Measurements from ENCODE around the gene AREL1. TPM values are rescaled to one million over a fixed set of nuclear protein-coding genes. Genes with fewer than 3 reads are reported as not detected.

The AREL1 gene
- total and polyA plus RNA-seq, 8 donors: 26.0 to 42.6 (median 28.3) TPM

- peak; percentile 55 for ATAC-seq
- peaks cover 0 to 8% of the 10 kb centered on the region in 2 donors for H3K36me3 ChIP-seq
- H3K9me3 ChIP-seq: peaks cover 0 to 7% of the 10 kb centered on the region in 2 donors
- intact Hi-C loops (cut with DNase I): no loop called here
- no peak for DNase-seq
- H3K27me3 ChIP-seq: no peaks in the 10 kb centered on the region
- H3K4me1 ChIP-seq: peaks cover 7 to 45% of the 10 kb centered on the region in 2 donors
- peak overlapping the region; percentile 44 to 73 for H3K27ac ChIP-seq
- H3K4me3 ChIP-seq: no peak overlapping the region
- TF ChIP-seq CTCF (IDR thresholded peaks at IDR 0.05): no peak
Observed at GRCh38 chr14:74698465-74698864, 14.4 kb downstream of the AREL1 start.

- intact Hi-C loops (cut with DNase I): no loop called here
- peaks cover 7 to 50% of the 10 kb centered on the region in 2 donors for H3K4me1 ChIP-seq
- ATAC-seq (no peak), DNase-seq (no peak)
- H3K27ac ChIP-seq: peak overlapping the region; percentile 44 to 73
- TF ChIP-seq CTCF (IDR thresholded peaks at IDR 0.05): no peak
- H3K36me3 ChIP-seq: peaks cover 0 to 8% of the 10 kb centered on the region in 2 donors
- H3K27me3 ChIP-seq: no peaks in the 10 kb centered on the region
- H3K4me3 ChIP-seq: no peak overlapping the region
- H3K9me3 ChIP-seq: peaks cover 0 to 7% of the 10 kb centered on the region in 2 donors
Observed at GRCh38 chr14:74697976-74698375, 14.9 kb downstream of the AREL1 start.

GRCh38 chr14:74697543-74697942 is 15.3 kb downstream of the AREL1 start:
- Histone ChIP-seq H3K27me3 (no peaks in the 10 kb centered on the region), H3K27ac (peak overlapping the region; percentile 5 to 44), H3K9me3 (peaks cover 0 to 4% of the 10 kb centered on the region in 2 donors), H3K4me1 (peaks cover 7 to 54% of the 10 kb centered on the region in 2 donors), H3K4me3 (no peak overlapping the region), H3K36me3 (peaks cover 0 to 8% of the 10 kb centered on the region in 2 donors)
- intact Hi-C loops (cut with DNase I): no loop called here
- ATAC-seq (peak; percentile 78), DNase-seq (peak in 3 of 4 donors; percentile 46 to 94 (median 92))
- no peak for TF ChIP-seq CTCF (IDR thresholded peaks at IDR 0.05)

- Histone ChIP-seq H3K36me3 (peaks cover 0 to 5% of the 10 kb centered on the region in 2 donors), H3K4me3 (no peak overlapping the region), H3K27me3 (no peaks in the 10 kb centered on the region), H3K9me3 (no peaks in the 10 kb centered on the region), H3K4me1 (peaks cover 7 to 59% of the 10 kb centered on the region in 2 donors), H3K27ac (peak overlapping the region; percentile 5 to 43)
- intact Hi-C loops (cut with DNase I): no loop called here
- ATAC-seq (peak; percentile 45), DNase-seq (peak in 1 of 4 donors; percentile 62)
- TF ChIP-seq CTCF (IDR thresholded peaks at IDR 0.05): no peak
Observed at GRCh38 chr14:74697011-74697410, 15.9 kb downstream of the AREL1 start.

- H3K27ac ChIP-seq: peak overlapping the region in 1 of 2 donors; percentile 18
- ATAC-seq (no peak), DNase-seq (no peak)
- peaks cover 7 to 64% of the 10 kb centered on the region in 2 donors for H3K4me1 ChIP-seq
- no peak overlapping the region for H3K4me3 ChIP-seq
- H3K9me3 ChIP-seq: no peaks in the 10 kb centered on the region
- no peak for TF ChIP-seq CTCF (IDR thresholded peaks at IDR 0.05)
- peaks cover 0 to 19% of the 10 kb centered on the region in 2 donors for H3K36me3 ChIP-seq
- H3K27me3 ChIP-seq: no peaks in the 10 kb centered on the region
- intact Hi-C loops (cut with DNase I): no loop called here
Observed at GRCh38 chr14:74695406-74695805, 17.5 kb downstream of the AREL1 start.

Measured in left lung (tissue), 10 donors.